Kidney tubule cell (primary cell): ENCODE measurements around the gene RIMBP2.

ENCODE experiments used
- DNase-seq: peaks from one replicate; pipeline ENCODE4 v3.0.0-alpha.2; 2018; ENCODE audit warnings: low spot score

The RIMBP2 gene

DNA sequence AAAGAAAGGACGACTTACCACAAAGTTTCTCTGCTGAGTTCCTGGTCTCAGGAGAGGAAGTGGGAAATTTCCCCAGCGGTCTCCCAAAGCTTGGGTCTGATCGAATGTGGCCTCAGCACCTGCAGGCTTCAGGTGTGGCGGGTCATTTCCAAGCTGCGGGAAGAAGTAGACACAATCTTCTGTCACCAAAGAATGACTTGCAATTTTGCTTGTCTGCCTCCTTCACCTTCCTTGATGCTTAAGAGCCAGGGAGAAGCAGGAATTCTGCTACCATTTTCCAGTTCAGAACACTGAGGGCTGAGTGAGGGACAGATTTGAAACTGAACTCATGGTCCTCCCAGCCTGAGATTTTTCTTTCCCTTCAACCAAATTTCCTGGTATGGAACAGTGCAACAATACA is 87.8 kb downstream of the RIMBP2 start:
- no peak for DNase-seq

DNA sequence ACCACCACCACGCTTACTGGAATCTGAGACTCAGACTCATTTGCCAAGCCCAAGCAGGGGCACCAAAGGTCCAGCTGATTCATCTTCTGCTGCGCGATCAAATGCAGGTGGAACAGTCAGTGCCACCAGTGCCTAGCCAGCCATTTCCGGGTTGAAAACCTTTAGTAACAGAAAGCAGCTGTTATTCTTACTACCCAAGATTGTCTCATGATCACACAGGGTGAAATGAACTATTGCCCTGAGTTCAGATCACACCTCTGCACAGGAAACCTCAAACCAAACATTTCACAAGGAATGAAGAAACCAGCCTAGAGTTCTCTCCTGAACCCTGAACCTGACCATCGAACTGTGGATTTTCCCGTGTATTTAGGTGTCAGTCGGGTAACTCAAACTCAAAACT is 88.9 kb downstream of the RIMBP2 start:
- DNase-seq = no peak

DNA sequence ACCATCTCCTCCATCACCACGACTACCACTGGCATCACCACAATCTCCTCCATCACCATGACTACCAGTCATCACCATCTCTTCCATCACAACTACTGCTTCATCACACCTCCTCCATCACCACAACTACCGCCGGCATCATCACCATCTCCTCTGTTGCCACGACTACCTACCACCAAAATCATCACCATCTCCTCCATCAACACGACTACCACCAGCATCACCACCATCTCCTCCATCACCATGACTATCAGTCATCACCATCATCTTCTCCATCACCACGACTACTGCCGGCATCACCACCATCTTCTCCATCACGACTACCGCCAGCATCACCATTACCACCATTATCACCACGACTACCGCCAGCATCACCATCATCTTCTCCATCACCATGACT is 89.5 kb downstream of the RIMBP2 start:
- no peak for DNase-seq

DNA sequence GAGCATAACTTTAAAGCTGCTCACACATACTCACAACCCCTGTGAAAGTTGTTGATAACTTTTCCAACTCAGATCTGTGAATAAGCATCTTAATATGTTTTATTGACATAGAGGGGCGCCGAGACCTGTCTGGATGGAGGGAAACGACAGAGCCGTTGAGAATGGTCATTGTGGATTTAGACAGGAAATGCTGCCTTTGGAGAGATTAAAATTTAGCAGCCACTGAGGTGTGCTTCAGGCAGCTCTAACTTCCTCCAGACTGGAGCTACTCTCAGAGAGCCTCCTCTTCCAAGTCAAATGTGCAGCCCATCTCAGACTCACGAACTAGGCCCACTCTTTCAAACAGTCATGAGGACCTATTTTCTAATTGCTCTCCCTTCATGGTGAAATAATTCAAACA is 90.9 kb downstream of the RIMBP2 start:
- DNase-seq = no peak

DNA sequence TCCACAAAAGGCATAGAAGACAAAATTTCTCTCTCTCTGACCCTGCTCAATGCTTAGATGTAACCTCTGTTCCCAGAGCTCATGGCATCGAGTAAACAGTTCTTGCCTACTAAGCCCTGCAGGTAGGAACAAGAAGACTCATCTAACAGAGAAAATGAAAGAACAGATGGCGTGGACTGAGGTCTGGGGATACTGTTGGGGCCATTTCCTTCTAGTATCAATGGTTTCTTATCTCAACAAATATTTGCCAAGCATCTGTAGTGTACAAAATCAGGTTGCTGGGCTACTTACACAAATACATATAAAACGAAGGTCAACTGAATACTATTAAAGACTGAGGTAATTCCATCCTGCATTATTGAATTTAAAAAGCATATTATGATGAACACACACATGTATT is 93.3 kb downstream of the RIMBP2 start:
- no peak for DNase-seq

DNA sequence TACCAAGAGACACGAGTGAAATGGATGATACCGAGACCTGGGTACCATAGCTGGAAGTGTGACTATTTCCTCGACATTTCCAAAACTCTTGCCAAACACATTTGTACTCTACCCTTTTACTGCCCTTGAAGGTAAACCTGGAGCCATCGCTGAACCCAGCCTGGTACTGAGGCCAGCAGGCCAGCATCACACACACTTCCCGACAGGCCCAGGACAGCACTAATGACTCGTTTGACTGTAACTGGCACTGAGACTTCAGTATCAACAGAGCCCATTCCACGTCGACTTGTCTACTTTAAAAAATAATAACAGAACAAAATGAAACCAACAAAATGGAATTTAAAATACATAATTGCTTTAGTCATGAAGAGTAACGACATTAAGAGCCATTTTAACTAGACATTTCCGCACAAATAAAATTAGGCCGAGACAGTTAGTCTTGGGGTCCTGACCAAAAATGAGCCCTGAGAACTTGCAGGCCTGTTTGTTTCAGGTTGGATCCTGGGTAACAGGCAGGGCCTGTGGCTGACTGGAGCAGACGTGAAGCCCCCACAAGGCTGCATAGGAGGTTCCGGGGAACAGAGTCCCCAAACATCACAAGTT is 94.3 kb downstream of the RIMBP2 start:
- DNase-seq = no peak

DNA sequence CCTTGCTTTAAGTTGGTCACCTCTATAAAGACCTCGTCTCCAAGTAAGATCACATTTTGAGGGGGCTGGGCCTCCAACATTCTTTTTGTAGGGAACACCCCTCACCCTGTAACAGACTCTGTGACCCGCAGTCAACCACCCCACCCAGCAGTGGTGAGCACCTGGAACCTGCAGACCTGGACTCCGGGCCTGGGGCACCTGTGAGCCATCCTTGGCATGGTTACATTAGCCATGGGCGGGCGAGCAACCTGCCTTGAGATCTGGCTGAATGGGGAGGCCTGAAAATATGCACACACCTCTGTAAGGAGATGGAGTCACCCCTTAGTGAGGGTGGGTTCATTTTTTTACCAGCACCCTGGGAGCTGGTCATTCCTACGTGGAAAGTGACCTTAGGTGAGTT is 95.3 kb downstream of the RIMBP2 start:
- DNase-seq = no peak

DNA sequence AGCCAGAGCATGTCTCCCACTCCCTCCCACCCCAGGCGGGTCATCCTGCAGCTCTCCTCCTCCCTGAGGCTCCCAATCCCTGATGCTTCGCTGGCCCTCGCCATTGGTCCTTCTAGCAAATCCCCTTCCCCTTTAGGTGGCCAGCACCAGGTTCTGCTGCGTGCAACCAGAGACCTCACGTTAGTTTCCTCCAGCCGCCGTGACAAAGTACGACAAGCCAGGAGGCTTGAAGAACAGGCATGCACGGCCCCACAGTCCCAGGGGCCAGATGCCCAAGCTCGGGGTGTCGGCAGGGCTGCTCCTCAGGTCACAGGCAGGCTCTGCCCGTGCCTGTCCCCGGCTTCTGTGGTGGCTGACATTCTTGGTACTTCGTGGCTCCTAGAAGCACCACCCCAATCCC is 95.8 kb downstream of the RIMBP2 start:
- DNase-seq = no peak

DNA sequence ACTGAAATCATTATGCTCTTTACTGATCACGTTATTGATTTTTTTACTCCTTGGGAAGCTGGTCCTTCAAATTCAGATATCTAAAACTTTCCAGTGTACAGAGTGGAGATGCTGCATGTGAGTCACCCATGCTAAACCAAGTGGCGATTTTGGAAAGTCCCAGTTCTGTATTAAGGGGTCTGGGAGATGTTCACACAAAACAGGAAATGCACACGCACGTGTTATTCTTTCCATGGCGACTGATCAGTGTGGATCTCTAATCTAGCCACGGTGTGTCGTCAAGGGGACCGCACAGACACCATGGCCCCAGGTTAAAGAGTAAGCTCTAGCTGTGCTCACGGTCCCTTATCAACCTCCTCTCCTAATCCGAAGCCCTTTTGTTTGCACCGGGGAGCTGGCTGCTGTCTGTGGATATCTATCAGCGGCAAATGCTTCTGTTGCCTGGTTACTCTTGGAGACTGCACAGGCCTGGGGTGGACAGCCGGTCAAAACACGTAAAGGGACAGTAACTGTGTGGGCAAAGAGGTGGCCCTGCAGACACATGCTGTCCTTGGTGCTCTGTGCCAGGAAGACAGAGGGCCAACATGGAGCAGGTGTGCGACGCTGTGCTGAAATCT is 96.6 kb downstream of the RIMBP2 start:
- peak; percentile 37 for DNase-seq

DNA sequence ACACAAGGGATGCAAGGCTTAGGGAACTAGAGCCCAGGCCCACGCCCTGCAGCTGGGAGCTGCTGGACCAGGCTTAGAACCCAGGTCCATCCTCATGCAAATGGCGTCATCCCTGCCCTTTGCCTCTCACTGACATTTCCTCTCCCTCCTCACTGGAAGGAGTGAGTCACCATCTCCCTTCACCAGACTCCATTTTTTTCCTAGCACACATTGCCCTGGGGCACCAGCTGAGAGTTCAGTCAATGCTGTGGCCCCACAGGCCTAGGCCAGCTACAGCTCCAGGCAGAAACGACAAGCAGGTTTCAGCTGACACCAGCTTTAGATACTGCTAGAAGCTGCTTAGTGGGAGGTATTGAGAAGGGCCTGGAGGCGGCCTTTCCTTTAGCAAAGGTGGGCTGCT is 98.9 kb downstream of the RIMBP2 start:
- peak; percentile 55 for DNase-seq

DNA sequence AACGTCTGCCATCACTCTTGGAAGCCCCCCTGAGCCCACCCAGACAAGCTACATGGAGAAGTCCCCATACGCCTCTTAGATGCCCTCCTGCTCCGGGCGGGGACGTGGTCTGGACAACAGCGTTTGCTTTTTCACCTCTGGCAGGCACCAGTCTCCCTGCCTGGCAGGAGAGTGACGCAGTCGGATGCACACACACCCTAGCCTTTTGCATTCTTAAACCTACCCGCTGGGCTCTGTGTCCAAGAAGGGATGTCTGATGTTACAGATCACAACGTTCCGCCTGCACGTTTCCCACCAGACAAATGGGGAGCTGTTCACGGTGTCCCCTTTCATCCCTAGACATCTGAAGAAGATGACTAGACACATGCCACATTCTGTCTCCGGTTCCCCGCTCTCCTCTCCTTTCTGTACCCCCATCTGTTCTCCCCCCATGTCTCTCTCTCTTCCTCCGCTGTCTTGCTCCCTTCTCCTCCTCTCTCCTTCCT is 100.2 kb downstream of the RIMBP2 start:
- DNase-seq = no peak

DNA sequence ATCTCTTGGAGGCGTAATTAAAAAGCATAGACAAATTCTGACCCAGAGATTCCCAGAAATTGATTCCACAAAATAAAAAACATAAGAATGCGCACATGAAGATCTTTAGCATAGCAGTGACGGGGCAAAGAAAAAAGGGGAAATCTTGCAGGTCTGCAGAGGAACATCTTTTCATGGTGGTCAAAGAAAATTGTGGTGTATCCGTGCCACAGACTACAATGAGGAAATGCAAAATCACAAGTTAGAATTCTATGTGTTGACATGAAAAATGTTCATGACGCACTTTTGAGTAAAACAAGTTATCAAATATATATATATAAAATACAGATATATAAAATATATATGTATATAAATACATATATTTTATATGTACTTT is 101.6 kb downstream of the RIMBP2 start:
- DNase-seq = no peak

DNA sequence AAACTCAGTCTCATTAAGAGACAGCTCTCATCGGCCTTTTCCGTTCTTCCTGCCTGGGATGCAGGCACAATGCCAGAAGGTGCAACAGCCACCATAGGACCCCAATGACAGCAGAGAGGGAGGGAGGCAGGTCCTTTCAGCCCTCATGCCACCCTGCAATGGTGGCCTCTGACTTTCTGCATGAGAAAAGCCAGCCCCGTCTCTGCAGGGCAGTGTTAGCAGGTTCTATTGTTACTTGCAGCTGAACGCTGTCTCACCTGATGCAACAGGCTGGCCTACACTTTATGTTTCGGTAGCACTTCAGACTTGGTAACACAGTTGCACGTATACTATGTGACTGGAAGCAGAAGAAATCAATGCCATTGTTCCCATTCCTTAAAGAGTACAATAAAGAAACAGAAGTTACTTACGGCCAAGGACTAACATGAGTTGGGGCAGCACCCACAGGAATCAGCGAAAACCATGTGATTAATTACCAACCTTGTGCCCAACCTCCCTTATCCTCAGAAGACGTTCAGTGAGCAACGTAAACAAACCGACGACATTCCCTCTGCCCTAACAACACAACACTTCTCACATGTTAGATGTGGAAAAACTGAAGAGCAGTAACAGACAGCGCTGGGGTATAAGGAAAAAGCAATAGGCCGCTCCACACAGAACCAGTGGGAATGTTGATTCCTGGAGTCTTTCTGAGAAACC is 102.1 kb downstream of the RIMBP2 start:
- no peak for DNase-seq

DNA sequence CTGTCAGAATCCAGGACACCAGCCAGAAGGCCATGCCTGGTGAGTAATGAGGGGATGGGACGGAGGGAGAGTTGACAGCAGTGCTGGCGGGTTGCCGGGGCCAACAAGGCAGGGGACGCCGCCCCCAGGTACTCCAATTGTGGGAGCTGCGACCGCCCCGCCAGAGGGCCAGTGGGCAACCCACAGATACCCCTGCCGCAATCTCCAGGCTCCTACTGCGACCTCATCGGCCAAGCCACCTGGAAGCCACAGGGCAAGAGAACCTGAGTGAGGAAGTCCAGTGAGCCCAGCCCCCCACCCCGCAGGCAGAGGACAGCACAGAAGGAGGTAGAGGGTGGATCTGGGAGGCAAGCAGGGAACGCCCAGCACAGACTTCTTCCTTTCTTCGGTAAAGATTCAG is 103.0 kb downstream of the RIMBP2 start:
- DNase-seq = no peak

DNA sequence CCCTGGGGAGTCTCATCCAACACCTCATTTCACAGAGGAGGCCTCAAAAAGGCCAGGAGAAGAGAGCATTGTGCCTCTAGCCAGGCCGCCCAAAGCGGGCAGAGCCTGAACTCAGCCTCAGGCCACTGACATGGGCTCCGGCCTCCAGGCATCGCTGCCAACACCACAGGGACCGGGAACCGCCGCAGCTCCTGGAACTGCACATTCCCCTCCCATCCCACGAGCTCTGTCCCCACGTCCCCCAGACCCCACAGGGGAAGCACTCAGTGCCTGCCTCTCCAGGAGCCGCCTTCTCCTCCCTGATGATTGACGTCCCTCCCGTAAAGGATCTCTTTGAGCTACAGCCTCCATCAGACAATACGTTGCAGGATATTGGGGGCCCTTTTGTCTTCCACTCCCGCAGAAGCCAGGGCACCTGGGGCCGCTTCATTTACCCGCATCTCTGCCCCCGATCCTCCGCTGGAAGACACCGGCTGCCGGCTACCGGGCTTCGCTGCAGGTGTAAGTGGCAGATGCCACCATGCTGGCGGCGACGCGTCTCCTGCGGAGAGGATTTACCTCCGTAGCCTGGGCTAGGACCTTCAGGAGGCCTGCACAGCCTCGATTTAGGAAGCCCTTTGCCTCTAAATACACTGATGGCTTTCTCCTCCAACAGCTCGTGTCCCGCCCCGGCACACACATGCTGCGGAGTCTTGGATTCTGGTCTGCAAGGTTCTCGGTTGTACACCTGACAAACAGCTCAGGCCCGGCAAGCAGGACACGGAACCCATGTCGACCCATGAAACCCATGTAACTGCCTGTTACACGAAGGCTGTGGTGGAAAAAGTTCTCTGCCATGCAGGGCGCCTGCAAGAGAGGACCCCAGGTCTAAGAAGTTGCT is 104.8 kb downstream of the RIMBP2 start:
- no peak for DNase-seq

DNA sequence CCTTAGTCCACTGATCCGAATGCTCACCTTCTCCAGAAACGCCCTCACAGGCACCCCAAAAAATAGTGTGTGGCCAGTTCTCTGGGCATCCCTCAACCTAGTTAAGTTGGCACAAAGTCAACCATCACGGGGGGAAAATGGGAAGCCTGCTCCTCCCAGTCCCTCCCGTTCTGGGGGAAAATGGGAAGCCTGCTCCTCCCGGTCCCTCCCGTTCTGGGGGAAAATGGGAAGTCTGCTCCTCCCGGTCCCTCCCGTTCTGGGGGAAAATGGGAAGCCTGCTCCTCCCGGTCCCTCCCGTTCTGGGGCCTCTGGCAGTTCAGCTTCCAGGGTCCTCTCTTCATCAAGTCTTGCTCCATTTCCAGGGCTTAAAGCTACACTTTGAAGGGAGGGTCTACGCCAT is 106.1 kb downstream of the RIMBP2 start:
- DNase-seq = no peak

DNA sequence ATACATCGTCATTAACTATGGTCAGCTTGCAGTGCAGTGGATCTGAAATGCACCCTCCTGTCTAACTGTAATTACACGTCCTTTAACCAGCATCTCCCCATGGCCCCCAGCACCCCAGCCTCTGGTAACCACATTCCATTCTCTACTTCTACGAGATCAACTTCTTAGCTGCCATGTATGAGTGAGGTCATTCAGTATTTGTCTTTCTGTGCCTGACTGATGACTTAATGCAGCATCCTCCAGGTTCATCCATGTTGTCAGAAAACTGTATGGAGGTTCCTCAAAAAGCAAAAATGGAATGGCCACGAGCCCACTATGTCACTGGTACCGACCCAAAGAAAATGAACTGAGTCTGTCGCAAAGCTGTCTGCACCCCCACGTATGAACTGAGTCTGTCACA is 107.3 kb downstream of the RIMBP2 start:
- no peak for DNase-seq

DNA sequence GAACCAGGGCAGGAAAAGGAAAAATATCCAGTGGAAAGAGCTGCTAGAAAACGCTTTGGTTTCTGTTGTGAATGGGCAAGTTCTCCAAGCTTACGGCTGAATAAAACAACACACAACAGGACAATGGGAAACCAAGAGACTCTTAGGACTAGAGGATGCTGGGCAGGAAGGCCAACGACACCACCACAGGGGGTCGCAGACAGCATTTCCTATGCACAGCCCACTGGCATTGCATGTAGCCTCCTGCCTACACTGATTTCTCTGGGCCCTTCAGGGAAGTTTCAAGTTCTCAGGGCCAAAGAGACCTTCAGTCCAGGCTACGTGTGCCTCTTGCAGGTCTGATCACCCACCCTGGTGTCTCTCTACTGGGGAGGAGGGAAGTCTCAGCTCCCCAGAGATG is 108.0 kb downstream of the RIMBP2 start:
- no peak for DNase-seq

DNA sequence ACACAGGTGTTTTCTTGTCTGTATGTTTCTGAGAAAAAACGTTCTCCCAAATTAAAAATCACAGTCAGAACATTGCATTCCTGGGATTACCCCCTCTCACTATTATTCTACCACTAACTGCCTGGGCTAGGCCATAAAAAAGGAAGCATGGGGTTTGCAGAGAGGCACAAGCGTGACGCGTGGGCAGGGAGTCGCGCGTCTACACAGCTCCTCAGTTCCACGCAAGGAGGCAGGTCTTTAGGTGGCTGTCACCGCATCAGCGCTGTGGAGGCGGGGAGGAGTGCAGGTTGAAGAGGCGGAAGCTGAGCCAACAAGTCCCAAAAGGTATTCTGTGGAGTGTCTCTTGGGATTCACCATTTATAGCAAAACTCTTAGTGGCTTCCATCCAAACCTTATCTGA is 109.9 kb downstream of the RIMBP2 start:
- DNase-seq = no peak

DNA sequence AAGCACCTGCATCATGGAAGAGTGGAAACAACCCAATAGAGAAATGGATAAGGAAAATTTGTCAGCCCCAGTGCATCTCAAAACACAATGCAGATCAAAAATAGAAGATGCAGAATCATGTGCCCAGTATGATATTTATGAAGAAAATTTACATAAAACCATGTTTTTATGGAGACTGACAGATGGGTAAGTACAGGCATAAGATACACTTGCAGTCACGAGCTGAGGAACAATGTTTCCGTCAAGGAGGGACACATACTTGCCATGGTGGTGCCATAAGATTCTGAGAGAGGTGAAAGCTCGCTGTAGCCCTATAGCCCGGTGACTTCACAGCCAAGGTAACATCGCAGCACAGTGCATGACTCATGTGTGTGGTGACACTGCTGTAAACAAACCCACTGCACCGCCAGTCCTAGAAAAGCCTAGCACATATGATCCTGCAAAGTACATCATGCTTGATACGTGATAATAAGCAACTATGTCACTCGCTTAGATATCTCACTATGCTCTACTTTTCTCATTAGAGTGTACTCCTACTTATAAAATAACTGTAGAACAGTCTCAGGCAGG is 112.6 kb downstream of the RIMBP2 start:
- no peak for DNase-seq

DNA sequence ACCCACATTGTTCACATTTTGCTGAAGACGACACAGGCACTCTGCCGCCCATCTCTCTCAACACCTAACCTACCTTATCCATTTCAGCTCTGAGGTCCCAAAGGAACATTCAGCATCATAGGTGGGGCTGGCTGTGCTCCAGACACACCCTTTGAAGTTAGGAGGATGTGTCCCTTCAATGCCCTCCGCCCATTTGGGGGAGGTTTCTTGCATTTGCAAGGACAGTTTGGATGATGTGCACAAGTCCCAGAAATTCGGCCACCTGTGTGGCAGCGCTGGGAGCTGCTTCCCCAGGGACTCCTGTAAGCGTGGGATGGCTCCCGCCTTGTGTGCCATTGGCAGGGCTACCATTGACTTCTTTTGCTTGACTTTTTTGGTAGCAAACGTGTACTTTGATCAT is 113.8 kb downstream of the RIMBP2 start:
- no peak for DNase-seq

DNA sequence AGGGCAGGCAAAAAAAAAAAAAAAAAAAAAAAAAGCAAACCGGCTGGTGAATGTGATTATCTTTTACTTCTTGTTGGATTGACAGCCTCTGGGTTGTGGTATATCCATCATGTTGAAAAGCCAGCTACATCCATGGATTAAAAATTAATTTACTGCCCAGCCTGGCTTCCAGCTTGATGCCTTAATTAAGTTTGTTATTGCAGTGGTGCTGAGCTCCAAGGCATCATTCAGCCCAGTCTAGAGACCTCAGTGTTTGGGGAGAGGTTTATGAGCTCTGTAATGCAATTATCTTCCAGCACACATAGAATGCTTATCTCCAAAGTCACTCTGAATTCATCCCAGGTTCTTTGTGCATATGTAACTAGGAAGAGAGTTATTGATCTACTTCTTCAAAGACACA is 114.8 kb downstream of the RIMBP2 start:
- no peak for DNase-seq
